ENCODE data around the gene UBE3A.

The UBE3A gene

GRCh38 chr15:25329696-25330095 lies 109.1 kb downstream of the UBE3A start:
- no peak for DNase-seq

GRCh38 chr15:25327686-25328085 lies 111.1 kb downstream of the UBE3A start:
- DNase-seq = no peak

- DNase-seq = no peak
These were observed 113.6 kb downstream of the UBE3A start for GRCh38 chr15:25325187-25325586.

GRCh38 chr15:25323420-25323819 lies 115.4 kb downstream of the UBE3A start:
- no peak for DNase-seq

GRCh38 chr15:25287823-25288222 lies 151.0 kb downstream of the UBE3A start:
- no peak for DNase-seq
